GM12878 (cell line): ENCODE data around the gene ROBO1. TPM values are rescaled to one million over a fixed set of nuclear protein-coding genes. Genes with fewer than 3 reads are reported as not detected.

Source experiments
- ATAC-seq: fragments of 200-7000 bp; cut with Tn5 transposase; 3 replicates; pipeline ENCODE4 v1.9.1; 2020; ENCODE audit warnings: mild to moderate bottlenecking, moderate library complexity
- BruUV-seq: library from RNA; stranded (reverse); fragments of 400-500 nt; replicated peaks from 2 replicates; lab custom pipeline; 2021; lab: Mats Ljungman, UMichigan
- CTCF ChIA-PET: fragments of 300-600 bp; sonication (Branson Sonifier 250); formaldehyde crosslinking; extraction: SDS; loops from one replicate; lab custom pipeline; 2021; ENCODE audit warnings: inconsistent platforms; lab: Yijun Ruan, JAX
- POLR2A ChIA-PET: fragments of 350-600 bp; formaldehyde crosslinking; extraction: SDS; loops from one replicate; lab custom pipeline; 2021; ENCODE audit warnings: inconsistent platforms; lab: Charles Lee
- RAD21 ChIA-PET: fragments of 300-600 bp; sonication (Branson Sonifier 250); formaldehyde crosslinking; loops from one replicate; lab custom pipeline; 2023; ENCODE audit warnings: antibody characterized with exemption; ENCODE audit not compliant: unreplicated experiment; lab: Charles Lee
- SMC1A ChIA-PET: fragments of 300-600 bp; sonication (Branson Sonifier 250); formaldehyde crosslinking; loops from one replicate; lab custom pipeline; 2023; ENCODE audit not compliant: unreplicated experiment, uncharacterized antibody; lab: Charles Lee
- DNase-seq: peaks from one replicate; pipeline ENCODE4 v3.0.0-alpha.2; 2011; ENCODE audit warnings: low read depth, low spot score
- FAIRE-seq: peaks from 3 replicates; lab custom pipeline; 2011; peaks lifted over from hg19 to GRCh38; lab: Jason Lieb, UNC
- H2AFZ ChIP-seq: 2 replicates; pipeline ENCODE4 v1.6.0; 2011; ENCODE audit warnings: low read depth, low read length, control low read depth; ENCODE audit not compliant: control insufficient read depth
- H3K27ac ChIP-seq: 2 replicates; pipeline ENCODE4 v1.5.1; 2011; ENCODE audit warnings: control low read depth; ENCODE audit not compliant: control insufficient read depth, insufficient read depth
- H3K27me3 ChIP-seq, 2 experiments: replicated peaks in 1 of 2; 2 replicates each; pipeline versions ENCODE4 v1.6.0 to v1.6.1; 2011; ENCODE audit warnings: low read length in 1 of 2; ENCODE audit not compliant: control insufficient read depth in 2 of 2, insufficient read depth in 2 of 2
- H3K36me3 ChIP-seq, 2 experiments: 2 replicates each; pipeline ENCODE4 v1.5.1; 2011; ENCODE audit warnings: low read length in 1 of 2; ENCODE audit not compliant: control insufficient read depth in 2 of 2, insufficient read depth in 2 of 2
- H3K4me1 ChIP-seq: 2 replicates; pipeline ENCODE4 v1.6.1; 2011; ENCODE audit warnings: mild to moderate bottlenecking, low read length, moderate library complexity, mixed read lengths; ENCODE audit not compliant: control insufficient read depth, insufficient read depth
- H3K4me2 ChIP-seq: 2 replicates; pipeline ENCODE4 v1.6.0; 2011; ENCODE audit warnings: control low read depth; ENCODE audit not compliant: control insufficient read depth, insufficient read depth
- H3K4me3 ChIP-seq: fragments of 200-600 bp; sonication (generic); 2 replicates; pipeline ENCODE4 v1.5.1; 2016
- H3K79me2 ChIP-seq: 2 replicates; pipeline ENCODE4 v1.6.0; 2011; ENCODE audit warnings: low read length; ENCODE audit not compliant: control insufficient read depth, insufficient read depth
- H3K9ac ChIP-seq: 2 replicates; pipeline ENCODE4 v1.8.0; 2011; ENCODE audit warnings: low read length, control low read depth, mixed read lengths; ENCODE audit not compliant: control insufficient read depth, insufficient read depth
- H3K9me3 ChIP-seq: replicated peaks from 3 replicates; pipeline ENCODE4 v1.5.1; 2011; ENCODE audit warnings: mild to moderate bottlenecking, low read length; ENCODE audit not compliant: control insufficient read depth, insufficient read depth
- H4K20me1 ChIP-seq: 2 replicates; pipeline ENCODE4 v1.6.0; 2011; ENCODE audit not compliant: control insufficient read depth, insufficient read depth
- BCL3 ChIP-seq: IDR thresholded peaks from 2 replicates; pipeline ENCODE4 v1.6.1; 2011; ENCODE audit warnings: borderline replicate concordance, low read depth, mild to moderate bottlenecking, moderate library complexity, low read length; ENCODE audit not compliant: insufficient read depth, poor library complexity, severe bottlenecking
- CREB1 ChIP-seq: IDR thresholded peaks from 2 replicates; pipeline ENCODE4 v1.6.1; 2012; ENCODE audit warnings: low read depth, mild to moderate bottlenecking, inconsistent platforms
- ETV6 ChIP-seq, 2 experiments: fragments of 450-650 bp in 1 of 2; IDR thresholded peaks in 1 of 2; conservative IDR thresholded peaks in 1 of 2; 2 replicates each; pipeline ENCODE4 v1.6.1; 2014; ENCODE audit warnings: antibody characterized with exemption in 1 of 2, borderline replicate concordance in 1 of 2, low read depth in 1 of 2, mild to moderate bottlenecking in 1 of 2, moderate library complexity in 1 of 2
- FOS ChIP-seq: IDR thresholded peaks from 3 replicates; pipeline ENCODE4 v1.6.1; 2011; ENCODE audit warnings: borderline replicate concordance; ENCODE audit not compliant: insufficient read length; ENCODE audit errors: extremely low read depth
- KAT2A ChIP-seq: conservative IDR thresholded peaks from 2 replicates; pipeline ENCODE4 v1.6.1; 2011; ENCODE audit warnings: low read depth, low read length; ENCODE audit not compliant: control insufficient read depth
- LARP7 ChIP-seq: fragments of 450-650 bp; IDR thresholded peaks from 2 replicates; pipeline ENCODE4 v1.6.1; 2017; ENCODE audit warnings: mild to moderate bottlenecking
- MXI1 ChIP-seq: fragments of 150-350 bp; IDR thresholded peaks from 2 replicates; pipeline ENCODE4 v1.6.1; 2011; ENCODE audit warnings: low read depth, mild to moderate bottlenecking, inconsistent platforms, low read length, improper control_type of control experiment
- NR2C2 ChIP-seq: IDR thresholded peaks from 2 replicates; pipeline ENCODE4 v1.6.1; 2011; ENCODE audit warnings: borderline replicate concordance, low read depth; ENCODE audit not compliant: control insufficient read depth, insufficient read length
- PBX3 ChIP-seq: IDR thresholded peaks from 2 replicates; pipeline ENCODE4 v1.6.1; 2011; ENCODE audit warnings: mild to moderate bottlenecking, low read depth, low read length, moderate library complexity; ENCODE audit not compliant: insufficient replicate concordance
- RELB ChIP-seq: fragments of 450-650 bp; IDR thresholded peaks from 2 replicates; pipeline ENCODE4 v1.6.1; 2017; ENCODE audit warnings: low read depth, mild to moderate bottlenecking, moderate library complexity
- SMC3 ChIP-seq: IDR thresholded peaks from 2 replicates; pipeline ENCODE4 v1.6.1; 2011; ENCODE audit warnings: low read length, improper control_type of control experiment, borderline replicate concordance
- SRF ChIP-seq, 2 experiments: IDR thresholded peaks; 2 replicates each; pipeline ENCODE4 v1.6.1; 2011; ENCODE audit warnings: low read depth in 2 of 2, low read length in 2 of 2, mild to moderate bottlenecking in 1 of 2, moderate library complexity in 1 of 2
- ZBED1 ChIP-seq: IDR thresholded peaks from 2 replicates; pipeline ENCODE4 v1.6.1; 2016; ENCODE audit warnings: borderline replicate concordance
- ZNF274 ChIP-seq: IDR thresholded peaks from one replicate; pipeline ENCODE4 v1.8.0; 2011; ENCODE audit not compliant: insufficient read length, insufficient read depth
- WGBS: methylation state at CpG from one replicate; pipeline ENCODE4 v1.1.6; 2016; ENCODE audit warnings: low lambda C conversion rate; ENCODE audit not compliant: insufficient replicate concordance, insufficient coverage; ENCODE audit errors: missing lambda C conversion rate; 5-methylcytosine and 5-hydroxymethylcytosine counted together
- in situ Hi-C: fragments of 300-500 bp; cut with MboI; formaldehyde crosslinking; loops from 9 replicates; pipeline ENCODE4 v1.14.3; 2018; ENCODE audit warnings: mixed read lengths
- intact Hi-C: fragments of 100-400 bp; cut with micrococcal nuclease; formaldehyde crosslinking; loops from one replicate; pipeline ENCODE4 v1.14.2; 2022; ENCODE audit not compliant: unreplicated experiment
- polyA plus RNA-seq, 11 experiments: library from polyadenylated mRNA; depleted of rRNA in 4 of 11; unstranded in 6 of 11; stranded (reverse) in 5 of 11; fragments of >200 nt; fragmentation: Nextera tagmentation in 4 of 11; fragmentation: Illumina TruSeq in 1 of 11; extraction: Ambion mirVana in 4 of 11; extraction: Trizol in 1 of 11; gene quantifications; 1 replicate in 1 of 11; 2 replicates in 10 of 11; pipeline versions ENCODE4 v1.2.1 to v1.2.3, GENCODE V29; 2011 to 2016; ENCODE audit warnings: inconsistent platforms in 2 of 11, missing spikeins in 2 of 11, low read depth in 1 of 11
- total RNA-seq, 4 experiments: library from RNA; depleted of rRNA in 3 of 4; stranded (reverse); fragments of >200 nt in 3 of 4; fragmentation: Illumina TruSeq in 1 of 4; extraction: Trizol in 1 of 4; gene quantifications; 2 replicates each; pipeline versions ENCODE4 v1.2.1 to v1.2.3, GENCODE V29; 2013 to 2021

The ROBO1 gene
- total and polyA plus RNA-seq, 10 of the 15 experiments (the other 5 are each of a cell fraction or from before 2014, with no cell fraction given): 0.29 to 46.5 (median 1.2) TPM

- ATAC-seq: no peak
- POLR2A ChIA-PET: interaction anchor here (0.7 kb wide), 1 partner anchor 19 kb away, joined by 3 read pairs; no protein-coding TSS in a partner anchor
Measured at GRCh38 chr3:78799681-78800080, 968.1 kb downstream of the ROBO1 start.

More at GRCh38 chr3:78799681-78800080, 968.1 kb downstream of the ROBO1 start:
- Histone ChIP-seq H4K20me1 (no peaks in the 10 kb centered on the region), H3K27ac (no peak overlapping the region), H3K4me2 (no peak overlapping the region)
- intact Hi-C loops: no loop called here
- no TSS peak for BruUV-seq
- CTCF ChIA-PET: no interaction called here
- no peak for FAIRE-seq
- no peak for TF ChIP-seq NR2C2
- no peak for TF ChIP-seq MXI1
- no peak for TF ChIP-seq ZBED1
- TF ChIP-seq CREB1: no peak
- TF ChIP-seq SMC3: no peak
- no peak for TF ChIP-seq FOS
- no peak for TF ChIP-seq BCL3
- TF ChIP-seq RELB: no peak
- TF ChIP-seq ZNF274: no peak
- no peak for TF ChIP-seq SRF (IDR thresholded peaks at IDR 0.05; ENCODE audit: low read depth in 2 of 2, low read length in 2 of 2)
- no peak for TF ChIP-seq PBX3
- no peak for TF ChIP-seq ETV6 (conservative IDR thresholded peaks at IDR 0.05 in 1 of 2, IDR thresholded peaks at IDR 0.05 in 1 of 2; ENCODE audit: borderline replicate concordance in 1 of 2, low read depth in 1 of 2)
- no peak for TF ChIP-seq LARP7
- no peak for TF ChIP-seq KAT2A
- TF ChIP-seq, all 136 proteins: peak for 0
- Histone ChIP-seq H3K4me1 (no peaks in the 10 kb centered on the region), H3K4me3 (no peak overlapping the region), H3K36me3 (no peaks in the 10 kb centered on the region), H3K27me3 (no peaks in the 10 kb centered on the region), H2AFZ (no peak overlapping the region), H3K9me3 (no peaks in the 10 kb centered on the region), H3K9ac (no peak overlapping the region), H3K79me2 (no peaks in the 10 kb centered on the region)
- ChIA-PET RAD21 (no interaction called here), SMC1A (interaction anchor here (1.2 to 1.8 kb wide), 6 partner anchors 8 to 61 kb away, joined by 3 to 7 read pairs (median 4); no protein-coding TSS in a partner anchor)
- no peak for DNase-seq
- in situ Hi-C loops: no loop called here
- WGBS: 58% methylated on average over 1 of the region's 1 CpG
